PC-9 (cell line): Measurements from ENCODE around the gene GPR183.

Experiments used
- CTCF ChIP-seq: fragments of 200-600 bp; sonication (generic); conservative IDR thresholded peaks from 2 replicates; pipeline ENCODE4 v1.6.1; 2017; ENCODE audit warnings: mixed run types, antibody characterized with exemption, mild to moderate bottlenecking, moderate library complexity
- EZH2 ChIP-seq: fragments of 200-600 bp; sonication (generic); IDR thresholded peaks from 2 replicates; pipeline ENCODE4 v1.8.0; 2017; ENCODE audit warnings: antibody characterized with exemption, low read depth

DNA sequence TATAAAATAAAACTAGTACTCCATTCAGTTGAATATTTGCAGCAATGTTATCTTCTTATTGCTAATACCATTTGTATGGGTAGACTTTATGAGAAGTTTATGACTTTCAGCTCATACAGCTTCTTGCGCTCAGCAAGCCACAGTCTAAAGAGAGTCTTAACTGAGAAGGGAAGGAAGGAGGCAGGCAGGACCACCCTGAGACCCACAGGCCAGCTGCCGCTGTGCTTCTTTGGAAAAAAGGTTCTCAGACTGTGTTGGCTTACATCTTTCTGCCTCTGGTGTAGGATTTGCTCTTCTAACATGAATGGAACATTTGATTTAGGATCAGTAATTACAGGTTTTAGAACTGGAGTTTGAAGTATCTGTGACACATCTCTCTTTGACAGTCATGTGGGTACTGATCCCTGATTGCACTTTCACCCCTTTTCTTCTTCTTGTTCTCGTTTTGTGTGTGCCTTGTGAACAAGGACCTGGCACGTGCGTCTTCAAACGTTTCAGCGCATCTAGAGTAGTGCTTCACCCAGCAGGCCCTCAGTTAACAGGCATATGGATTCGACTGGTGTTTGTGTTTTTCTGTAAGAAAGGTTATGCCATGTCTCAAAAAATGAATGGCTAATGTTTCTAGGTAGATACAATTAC, 41.9 kb downstream of the GPR183 start:
- TF ChIP-seq CTCF (no peak), EZH2 (no peak)
